Posterior cingulate gyrus (tissue), 11 donors: ENCODE data around the gene TARBP1.
A peak's percentile ranks its signal among the peaks of the same experiment; 100 is the strongest.
"Not testable (repeated sequence)": the region's sequence is repeated elsewhere in the genome, so short reads cannot be mapped to it uniquely, and the experiment has no call there.

Source experiments
- DNase-seq, 10 donors: peaks; one replicate each; pipeline versions ENCODE4 v3.0.0 to v3.0.0-alpha.2; 2020 to 2021; ENCODE audit warnings: mixed read lengths in 3 of 10
- intact Hi-C: fragments of 100-400 bp; cut with DNase I; formaldehyde crosslinking; loops from one replicate; pipeline ENCODE4 v1.15.1; 2023

The TARBP1 gene, protein sequence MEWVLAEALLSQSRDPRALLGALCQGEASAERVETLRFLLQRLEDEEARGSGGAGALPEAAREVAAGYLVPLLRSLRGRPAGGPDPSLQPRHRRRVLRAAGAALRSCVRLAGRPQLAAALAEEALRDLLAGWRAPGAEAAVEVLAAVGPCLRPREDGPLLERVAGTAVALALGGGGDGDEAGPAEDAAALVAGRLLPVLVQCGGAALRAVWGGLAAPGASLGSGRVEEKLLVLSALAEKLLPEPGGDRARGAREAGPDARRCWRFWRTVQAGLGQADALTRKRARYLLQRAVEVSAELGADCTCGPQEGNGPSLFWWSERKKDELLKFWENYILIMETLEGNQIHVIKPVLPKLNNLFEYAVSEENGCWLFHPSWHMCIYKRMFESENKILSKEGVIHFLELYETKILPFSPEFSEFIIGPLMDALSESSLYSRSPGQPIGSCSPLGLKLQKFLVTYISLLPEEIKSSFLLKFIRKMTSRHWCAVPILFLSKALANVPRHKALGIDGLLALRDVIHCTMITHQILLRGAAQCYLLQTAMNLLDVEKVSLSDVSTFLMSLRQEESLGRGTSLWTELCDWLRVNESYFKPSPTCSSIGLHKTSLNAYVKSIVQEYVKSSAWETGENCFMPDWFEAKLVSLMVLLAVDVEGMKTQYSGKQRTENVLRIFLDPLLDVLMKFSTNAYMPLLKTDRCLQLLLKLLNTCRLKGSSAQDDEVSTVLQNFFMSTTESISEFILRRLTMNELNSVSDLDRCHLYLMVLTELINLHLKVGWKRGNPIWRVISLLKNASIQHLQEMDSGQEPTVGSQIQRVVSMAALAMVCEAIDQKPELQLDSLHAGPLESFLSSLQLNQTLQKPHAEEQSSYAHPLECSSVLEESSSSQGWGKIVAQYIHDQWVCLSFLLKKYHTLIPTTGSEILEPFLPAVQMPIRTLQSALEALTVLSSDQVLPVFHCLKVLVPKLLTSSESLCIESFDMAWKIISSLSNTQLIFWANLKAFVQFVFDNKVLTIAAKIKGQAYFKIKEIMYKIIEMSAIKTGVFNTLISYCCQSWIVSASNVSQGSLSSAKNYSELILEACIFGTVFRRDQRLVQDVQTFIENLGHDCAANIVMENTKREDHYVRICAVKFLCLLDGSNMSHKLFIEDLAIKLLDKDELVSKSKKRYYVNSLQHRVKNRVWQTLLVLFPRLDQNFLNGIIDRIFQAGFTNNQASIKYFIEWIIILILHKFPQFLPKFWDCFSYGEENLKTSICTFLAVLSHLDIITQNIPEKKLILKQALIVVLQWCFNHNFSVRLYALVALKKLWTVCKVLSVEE (N-terminal part only)

DNA sequence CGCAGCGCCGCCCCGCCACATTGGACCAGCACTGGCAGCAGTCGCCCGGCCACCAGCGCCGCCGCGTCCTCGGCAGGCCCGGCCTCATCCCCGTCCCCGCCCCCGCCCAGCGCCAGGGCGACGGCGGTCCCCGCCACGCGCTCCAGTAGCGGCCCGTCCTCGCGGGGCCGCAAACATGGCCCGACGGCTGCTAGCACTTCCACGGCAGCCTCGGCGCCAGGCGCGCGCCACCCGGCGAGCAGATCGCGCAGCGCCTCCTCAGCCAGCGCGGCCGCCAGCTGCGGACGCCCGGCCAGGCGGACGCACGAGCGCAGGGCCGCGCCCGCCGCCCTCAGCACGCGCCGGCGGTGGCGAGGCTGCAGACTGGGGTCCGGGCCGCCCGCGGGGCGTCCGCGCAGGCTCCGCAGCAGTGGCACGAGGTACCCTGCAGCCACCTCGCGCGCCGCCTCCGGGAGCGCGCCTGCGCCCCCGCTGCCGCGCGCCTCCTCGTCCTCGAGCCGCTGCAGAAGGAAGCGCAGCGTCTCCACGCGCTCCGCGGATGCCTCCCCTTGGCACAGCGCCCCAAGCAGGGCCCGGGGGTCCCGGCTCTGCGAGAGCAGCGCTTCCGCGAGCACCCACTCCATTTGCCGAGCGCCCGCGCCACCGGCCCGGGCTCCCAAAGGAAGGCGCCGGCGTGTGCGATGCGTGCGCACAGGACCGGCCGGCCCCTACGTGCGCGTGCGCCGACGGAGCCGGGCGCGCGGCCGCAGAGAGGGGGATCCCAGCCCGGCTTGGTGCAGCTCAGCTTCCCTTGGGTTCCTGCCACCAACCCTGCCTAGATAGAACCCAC lies at the start of gene TARBP1:
Gene TARBP1, minus strand, starts transcription at position 699 of the 829 bp plus-strand sequence. Its CDS starts 76 bp downstream, at position 623.
- peak; percentile 43 to 94 (median 60) for DNase-seq
- intact Hi-C loops, result no loop called here

DNA sequence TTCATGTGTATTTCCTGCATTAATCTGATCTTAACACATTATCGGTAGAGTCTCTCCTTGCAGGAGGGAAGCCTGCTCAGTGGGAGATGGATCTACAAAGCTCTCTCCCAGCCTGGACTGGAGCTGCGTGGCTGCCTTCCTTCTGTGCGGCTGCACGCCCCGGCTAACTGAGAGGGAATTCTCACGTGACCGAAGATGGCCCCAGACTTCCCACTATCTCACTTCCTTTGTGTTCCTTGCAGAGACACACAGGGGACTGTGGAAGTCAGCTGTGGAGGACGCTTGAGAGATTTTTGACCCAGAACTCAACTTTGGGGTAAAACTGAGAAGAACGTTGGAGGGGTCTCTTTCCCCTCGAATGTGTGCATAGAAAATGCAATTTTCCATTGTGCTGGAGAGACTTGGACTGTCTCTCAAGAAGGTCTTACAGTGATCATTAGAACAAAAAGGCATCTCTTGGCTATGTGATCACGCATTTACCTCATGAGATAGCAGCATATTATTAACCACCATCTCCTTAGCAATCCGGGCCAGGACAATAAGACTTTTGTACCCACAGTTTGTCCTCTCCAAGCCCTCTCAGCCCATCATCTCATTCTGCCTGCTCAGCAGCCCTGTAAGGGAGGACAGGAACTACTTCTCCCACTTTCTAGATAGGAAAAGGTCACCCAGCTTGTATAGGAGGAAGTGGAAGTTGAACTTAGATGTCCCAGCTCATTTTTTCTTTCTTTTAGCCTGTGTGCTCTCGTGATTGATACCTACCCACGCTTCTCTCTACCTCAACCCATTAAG lies 49.3 kb upstream of the TARBP1 start:
- no peak for DNase-seq
- intact Hi-C loops, result no loop called here

DNA sequence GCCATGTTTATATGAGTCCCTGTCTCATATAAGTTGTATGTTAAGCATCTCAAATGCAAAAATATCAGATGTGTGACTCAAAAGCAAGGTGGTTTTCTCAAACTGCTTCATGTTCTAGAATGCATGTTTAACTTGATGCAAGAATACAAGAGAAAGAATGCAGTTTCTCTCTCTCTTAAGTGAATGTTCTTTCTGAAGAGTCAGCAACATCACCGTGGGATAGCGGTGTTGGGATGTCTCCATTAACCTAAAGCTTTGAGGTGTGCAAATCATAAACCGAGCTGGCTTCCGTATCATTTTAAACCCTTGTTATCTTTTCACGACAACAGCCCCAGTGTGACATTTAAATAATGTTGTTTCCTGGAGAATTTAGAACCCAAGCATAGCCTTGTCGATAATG lies 48.4 kb upstream of the TARBP1 start:
- intact Hi-C loops, result no loop called here
- no peak for DNase-seq

DNA sequence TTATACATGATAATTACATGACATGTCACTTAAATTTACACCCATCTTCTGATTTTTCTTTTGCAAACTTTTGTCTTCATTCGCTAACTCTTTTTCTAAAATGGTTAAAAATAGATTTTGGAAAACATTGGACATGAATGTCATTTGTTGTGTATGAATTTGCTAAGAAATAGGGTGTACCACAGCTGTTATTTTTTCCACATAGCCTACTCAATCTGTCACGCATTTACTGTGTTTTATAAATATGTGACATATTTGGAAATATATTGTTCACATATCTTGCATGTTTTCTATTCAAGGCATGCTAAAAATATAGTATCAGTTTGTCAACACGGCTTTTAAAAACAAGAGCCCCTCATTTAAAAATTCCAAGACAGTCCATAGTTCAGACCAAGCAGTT lies 47.9 kb upstream of the TARBP1 start:
- intact Hi-C loops, result no loop called here
- no peak for DNase-seq

DNA sequence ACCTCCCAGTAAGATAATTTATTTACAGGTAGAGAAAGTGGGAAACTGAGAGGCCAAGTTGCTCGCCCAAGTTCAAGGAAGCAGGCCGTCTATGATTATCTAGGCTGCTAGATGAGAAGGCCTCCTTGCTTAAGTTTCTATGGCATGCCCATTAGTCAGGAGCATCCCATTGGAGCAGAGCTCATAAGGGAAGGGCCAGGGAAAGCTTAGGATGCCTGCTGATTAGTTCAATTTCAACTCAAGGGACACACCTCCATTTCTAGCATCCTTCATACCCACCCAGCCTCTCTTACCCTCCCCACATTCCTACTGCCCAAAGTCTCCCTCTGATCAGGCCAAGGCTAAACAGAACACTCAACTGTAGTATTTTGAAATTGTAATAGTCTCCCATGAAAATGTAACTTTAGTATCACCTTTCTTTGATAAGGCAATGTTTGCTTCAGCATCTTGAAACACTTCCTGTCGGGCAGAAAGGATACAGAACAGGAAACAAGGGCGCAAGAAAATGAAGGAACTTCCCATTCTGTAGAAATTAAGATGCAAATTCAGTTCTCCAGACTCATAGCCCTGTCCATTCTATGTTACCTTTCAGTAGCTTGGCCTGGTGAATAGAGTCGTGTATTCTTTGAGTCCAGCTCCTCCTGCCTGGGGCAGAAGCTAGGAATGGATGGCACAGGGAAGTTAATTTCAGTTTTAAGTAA lies 46.3 kb upstream of the TARBP1 start:
- intact Hi-C loops, result no loop called here
- DNase-seq, result no peak

DNA sequence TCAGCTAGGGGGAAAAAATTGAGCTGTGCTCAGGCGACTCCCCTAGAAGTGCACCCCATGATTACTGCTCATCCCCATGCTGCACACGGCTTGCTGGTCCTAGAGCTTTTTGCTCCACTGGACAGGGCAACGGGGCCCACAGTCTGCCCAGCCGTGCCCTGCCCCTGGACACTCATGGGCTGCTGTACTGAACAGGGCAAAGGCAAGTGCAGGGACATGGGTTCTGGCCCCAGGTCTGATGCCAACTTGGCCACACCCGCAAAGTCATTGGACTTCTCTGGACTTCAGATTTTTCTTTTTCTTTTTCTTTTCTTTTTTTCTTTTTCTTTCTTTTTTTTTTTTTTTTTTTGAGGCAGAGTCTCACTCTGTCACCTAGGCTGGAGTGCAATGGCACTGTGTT lies 42.9 kb upstream of the TARBP1 start:
- no peak for DNase-seq
- intact Hi-C loops, result no loop called here

DNA sequence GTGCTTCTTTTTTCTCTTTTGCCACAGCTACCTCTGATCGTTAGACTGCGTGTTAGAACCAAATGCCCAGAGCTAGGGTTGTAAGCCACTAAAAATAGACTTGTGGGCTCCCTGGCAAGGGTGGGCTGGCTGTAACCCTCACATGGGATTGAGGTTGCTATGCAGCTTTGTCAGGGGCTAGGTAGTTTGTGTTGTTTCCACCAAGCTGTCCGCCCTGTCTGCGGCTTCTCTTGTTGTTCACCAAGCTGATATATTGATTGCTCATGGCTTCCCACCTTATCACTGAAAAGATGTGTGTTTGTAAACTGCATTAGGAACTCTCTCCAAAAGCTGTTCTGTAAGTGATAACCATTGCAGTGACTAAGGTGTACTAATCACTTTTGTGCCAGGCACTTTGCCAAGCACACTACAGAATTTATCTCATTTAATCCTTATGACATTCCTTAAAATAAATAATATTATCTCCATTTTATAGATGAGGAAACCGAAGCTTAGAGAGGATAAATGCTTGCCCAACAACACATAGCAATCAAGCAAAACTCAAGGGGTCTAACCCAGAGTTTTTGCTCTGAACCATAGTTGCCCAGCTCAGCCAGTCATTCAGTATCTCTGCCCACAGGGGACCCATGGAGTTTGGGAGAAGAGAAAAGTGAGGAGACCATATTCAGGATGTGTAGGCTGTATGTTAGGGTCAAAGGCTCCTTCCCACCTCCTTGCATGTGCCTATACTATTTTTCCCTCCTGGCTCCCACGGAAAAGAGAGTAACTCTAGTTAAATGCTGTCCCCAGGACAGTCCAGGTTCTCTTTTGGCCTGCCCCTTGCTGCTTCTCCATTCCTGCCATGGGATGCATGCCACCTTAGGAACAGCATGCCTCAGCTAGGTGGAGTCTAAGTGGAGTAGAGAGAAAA lies 42.2 kb upstream of the TARBP1 start:
- intact Hi-C loops, result no loop called here
- no peak for DNase-seq

DNA sequence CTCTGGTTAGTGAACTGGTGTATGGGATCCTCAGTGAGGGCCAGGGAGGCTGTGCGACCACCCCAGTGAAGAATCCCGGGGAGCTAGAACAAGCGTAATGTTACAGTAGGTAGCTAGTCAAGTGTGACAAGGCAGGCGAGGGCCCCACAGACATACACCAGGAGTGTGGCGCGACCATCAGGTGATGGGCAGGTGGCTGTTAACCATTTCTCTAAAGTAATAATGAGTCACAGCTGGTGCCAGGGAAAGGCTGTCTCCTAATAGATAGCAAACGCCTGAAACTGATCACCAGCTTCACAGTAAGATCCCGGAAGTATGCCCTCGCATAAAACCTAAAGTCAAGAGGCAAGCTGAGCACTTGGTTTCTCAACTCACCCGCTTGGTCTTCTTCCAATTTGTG lies 40.5 kb upstream of the TARBP1 start:
- intact Hi-C loops, result no loop called here
- DNase-seq, result no peak

DNA sequence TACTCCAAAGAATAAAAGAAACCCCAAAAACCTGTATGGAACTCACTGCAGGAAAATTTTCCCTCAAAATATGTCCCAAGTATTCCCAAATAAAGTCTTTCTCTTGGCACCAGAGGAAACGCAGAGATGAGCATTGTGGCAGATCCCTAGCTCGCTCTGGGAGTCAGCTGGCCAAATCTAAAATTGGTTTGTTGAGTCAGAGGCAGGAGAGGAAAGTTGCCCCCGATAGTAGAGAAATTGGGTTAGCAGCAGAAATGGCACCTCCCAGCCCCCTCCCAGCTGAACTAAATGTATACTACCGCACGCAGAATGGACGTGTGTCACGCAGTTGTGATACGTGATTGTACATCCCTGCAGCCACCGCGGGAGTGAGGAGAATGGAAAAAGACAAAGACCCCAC lies 39.9 kb upstream of the TARBP1 start:
- DNase-seq, result peak in 1 of 10 donors; percentile 47
- intact Hi-C loops, result no loop called here

DNA sequence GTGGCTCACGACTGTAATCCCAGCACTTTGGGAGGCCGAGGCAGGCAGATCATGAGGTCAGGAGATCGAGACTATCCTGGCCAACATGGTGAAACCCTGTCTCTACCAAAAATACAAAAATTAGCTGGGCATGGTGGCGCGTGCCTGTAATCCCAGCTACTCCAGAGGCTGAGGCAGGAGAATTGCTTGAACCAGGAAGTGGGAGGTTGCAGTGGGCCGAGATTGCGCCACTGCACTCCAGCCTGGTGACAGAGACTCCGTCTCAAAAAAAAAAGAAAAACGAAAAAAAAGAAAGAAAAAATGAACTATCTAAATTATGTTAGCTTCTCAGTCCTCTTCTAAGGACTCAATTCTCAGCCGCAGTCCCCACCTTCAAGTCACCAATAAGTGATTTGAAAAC lies 39.1 kb upstream of the TARBP1 start:
- intact Hi-C loops, DNase-seq: not testable (repeated sequence)

DNA sequence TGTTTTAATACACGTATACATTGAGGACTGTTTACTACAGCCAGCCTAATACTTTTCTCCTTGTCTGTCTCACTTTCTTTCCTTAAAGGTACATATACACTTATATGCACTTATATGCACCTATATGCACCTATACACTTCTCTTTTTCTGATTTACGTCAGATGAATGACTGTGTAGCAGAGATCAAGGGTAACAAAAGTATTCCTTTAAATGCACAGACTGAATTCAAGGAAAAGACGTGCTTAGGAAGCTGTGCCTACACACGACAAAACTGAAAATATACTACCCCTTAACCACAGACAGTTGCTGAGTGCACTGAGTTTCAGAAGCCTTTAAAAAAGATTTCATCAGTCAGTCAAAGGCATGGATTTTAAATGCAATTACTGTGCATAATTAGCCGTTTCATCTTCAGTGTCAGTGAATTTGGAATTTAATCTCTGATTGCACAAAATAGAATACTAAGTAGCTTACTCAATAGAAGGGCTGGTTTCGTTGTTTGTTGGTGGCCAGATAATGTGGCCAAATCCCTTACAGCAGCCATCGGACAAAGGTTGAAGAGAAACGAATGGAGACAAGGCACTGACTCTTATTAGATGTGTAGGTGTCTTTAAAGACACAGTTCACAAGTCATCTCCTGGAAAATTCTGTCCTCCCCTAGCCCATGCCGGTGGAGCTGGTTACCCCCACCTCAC lies 38.3 kb upstream of the TARBP1 start:
- DNase-seq, result no peak
- intact Hi-C loops, result no loop called here

DNA sequence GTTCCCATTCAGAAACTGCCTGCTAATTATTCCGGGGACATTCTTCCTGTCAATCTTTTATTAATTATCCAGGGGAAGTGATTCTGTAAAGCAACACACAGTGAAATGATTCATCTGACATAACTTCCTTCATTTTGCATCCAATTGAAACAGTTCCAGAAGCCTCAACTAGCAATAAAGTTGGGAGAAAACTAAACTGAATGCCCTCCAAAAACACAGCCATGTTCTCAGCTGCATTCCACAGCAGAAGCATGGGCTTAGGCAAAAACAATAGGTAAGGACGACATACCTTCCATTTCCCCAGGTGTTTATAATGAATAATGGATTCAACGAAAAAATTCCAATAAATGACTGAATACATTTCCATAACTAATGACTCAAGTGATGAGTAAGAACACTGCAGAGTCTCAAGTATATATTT lies 36.9 kb upstream of the TARBP1 start:
- DNase-seq, result no peak
- intact Hi-C loops, result no loop called here

DNA sequence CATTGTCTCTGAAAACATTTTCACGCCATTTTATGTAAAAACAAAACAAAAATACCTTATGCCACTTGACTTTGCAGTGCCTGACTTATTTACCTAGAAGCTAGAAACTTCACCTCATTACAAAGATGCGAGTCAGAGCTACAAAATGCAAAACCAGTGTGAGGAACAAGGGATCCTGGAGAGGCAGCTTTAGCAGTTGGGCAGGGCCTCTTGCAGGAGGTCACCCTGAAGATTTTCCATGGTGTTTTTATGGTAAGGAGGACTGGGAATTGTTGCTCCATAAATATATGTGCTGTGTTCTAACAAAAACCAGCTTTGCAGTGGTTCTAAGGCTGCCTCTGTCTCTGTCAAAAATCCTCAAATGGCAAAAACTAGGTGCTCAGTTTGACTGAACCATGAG lies 36.4 kb upstream of the TARBP1 start:
- DNase-seq, result no peak
- intact Hi-C loops, result no loop called here

DNA sequence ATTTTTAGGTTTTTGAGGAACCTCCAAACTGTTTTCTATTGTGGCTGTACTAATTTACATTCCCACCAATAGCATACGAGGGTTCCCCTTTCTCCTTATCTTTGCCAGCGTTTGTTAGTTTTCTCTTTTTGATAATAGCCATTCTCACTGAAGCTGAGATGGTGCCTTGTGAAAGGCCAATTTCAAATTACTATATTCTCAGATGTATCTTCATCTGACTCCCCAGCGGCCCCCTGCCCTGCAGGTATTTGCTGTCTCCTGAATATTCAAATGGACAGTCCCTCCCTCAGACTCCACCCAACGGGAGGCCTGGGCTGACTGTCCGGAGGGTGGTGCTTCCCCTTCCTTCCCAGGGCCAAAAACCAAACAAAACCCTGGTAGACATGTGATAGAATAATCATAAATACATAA lies 33.5 kb upstream of the TARBP1 start:
- intact Hi-C loops, result no loop called here
- DNase-seq, result no peak

DNA sequence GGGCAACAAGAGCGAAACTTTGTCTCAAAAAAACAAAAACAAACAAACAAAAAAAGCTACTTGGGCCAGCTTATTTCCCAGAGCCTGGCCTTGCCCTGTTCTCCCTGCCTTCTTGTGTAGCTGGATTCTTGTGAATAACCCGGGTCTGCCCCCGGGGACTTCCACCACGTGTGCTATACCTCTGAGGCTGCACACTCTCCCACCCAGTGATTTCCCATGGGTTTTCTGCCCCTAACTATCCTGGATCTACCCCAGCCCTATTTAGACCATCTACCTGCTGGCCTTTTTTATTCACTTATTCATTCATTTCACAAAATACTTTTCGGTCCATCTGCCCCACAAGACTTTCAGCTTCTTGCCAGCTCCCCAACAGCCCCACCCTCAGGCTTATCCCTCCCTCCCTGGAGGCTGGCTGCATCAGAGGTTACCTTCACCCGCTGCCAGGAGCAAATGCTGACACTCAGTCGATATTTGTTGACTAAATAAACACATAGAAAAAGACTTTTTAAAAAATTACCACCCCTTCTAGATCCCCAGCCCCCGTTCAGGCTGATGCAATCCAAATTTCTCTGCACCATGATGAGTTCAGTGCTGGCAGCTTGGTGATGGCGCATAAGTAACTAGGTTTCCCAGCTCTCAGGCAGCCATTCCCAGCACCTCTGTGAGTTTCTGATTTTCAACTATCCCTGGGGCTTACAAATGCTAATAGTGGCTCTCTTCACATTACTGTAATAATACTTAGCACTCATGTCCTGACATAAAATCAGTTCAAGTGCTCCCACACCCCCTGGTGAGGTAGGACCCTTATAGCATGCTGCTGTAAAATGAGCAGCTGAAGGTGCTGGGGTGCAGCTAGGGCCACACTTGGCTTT lies 30.7 kb upstream of the TARBP1 start:
- intact Hi-C loops, result no loop called here
- DNase-seq, result no peak
